OCI-LY7 (cell line): ENCODE measurements around the gene BIK. TPM values are rescaled to one million over a fixed set of nuclear protein-coding genes. Genes with fewer than 3 reads are reported as not detected.

Experiments
- BruUV-seq: library from RNA; stranded (reverse); fragments of 400-500 nt; replicated peaks from 2 replicates; lab custom pipeline; 2021; lab: Mats Ljungman, UMichigan
- CTCF ChIA-PET: fragments of 300-600 bp; sonication (Branson Sonifier 250); formaldehyde crosslinking; loops from one replicate; lab custom pipeline; 2022; ENCODE audit warnings: antibody characterized with exemption; ENCODE audit not compliant: unreplicated experiment; lab: Charles Lee
- POLR2A ChIA-PET: fragments of 300-600 bp; sonication (Branson Sonifier 250); formaldehyde crosslinking; loops from one replicate; lab custom pipeline; 2022; ENCODE audit warnings: antibody characterized with exemption; lab: Charles Lee
- DNase-seq: peaks from one replicate; pipeline ENCODE4 v3.0.0-alpha.2; 2015; ENCODE audit warnings: low spot score
- H2AFZ ChIP-seq: fragments of 200-600 bp; sonication (generic), shearing (Covaris generic); 2 replicates; pipeline ENCODE4 v1.6.1; 2014; ENCODE audit warnings: mild to moderate bottlenecking, antibody characterized with exemption, low read length, moderate library complexity
- H3K27ac ChIP-seq: fragments of 200-600 bp; sonication (generic); 2 replicates; pipeline ENCODE4 v1.5.1; 2014; ENCODE audit warnings: mixed run types, low read depth, mild to moderate bottlenecking, moderate library complexity, low read length, inconsistent platforms; ENCODE audit not compliant: poor library complexity, severe bottlenecking
- H3K36me3 ChIP-seq: fragments of 200-600 bp; sonication (generic); 2 replicates; pipeline ENCODE4 v1.6.1; 2014; ENCODE audit warnings: mild to moderate bottlenecking, antibody characterized with exemption, low read length, moderate library complexity, mixed read lengths; ENCODE audit not compliant: insufficient read depth
- H3K4me1 ChIP-seq: fragments of 200-600 bp; sonication (generic); 2 replicates; pipeline ENCODE4 v1.5.1; 2014; ENCODE audit warnings: mild to moderate bottlenecking, low read length; ENCODE audit not compliant: insufficient read depth, poor library complexity, severe bottlenecking
- H3K4me2 ChIP-seq: fragments of 200-600 bp; sonication (generic); 2 replicates; pipeline ENCODE4 v1.6.1; 2014; ENCODE audit warnings: mild to moderate bottlenecking, low read length
- H3K4me3 ChIP-seq: fragments of 200-600 bp; sonication (generic); 2 replicates; pipeline ENCODE4 v1.5.1; 2014; ENCODE audit warnings: mild to moderate bottlenecking, low read depth, low read length; ENCODE audit not compliant: poor library complexity, severe bottlenecking
- H3K79me2 ChIP-seq: fragments of 200-600 bp; sonication (generic); 2 replicates; pipeline ENCODE4 v1.6.1; 2016; ENCODE audit warnings: low read depth, mild to moderate bottlenecking, low read length, moderate library complexity, mixed read lengths; ENCODE audit not compliant: insufficient read depth
- H3K9me2 ChIP-seq: fragments of 200-600 bp; sonication (generic); 2 replicates; pipeline ENCODE4 v1.6.1; 2016; ENCODE audit warnings: mild to moderate bottlenecking, low read length, mixed read lengths; ENCODE audit not compliant: insufficient read depth
- H3K9me3 ChIP-seq: fragments of 200-600 bp; sonication (generic); 2 replicates; pipeline ENCODE4 v1.6.1; 2014; ENCODE audit warnings: mild to moderate bottlenecking, mixed run types, low read length, mixed read lengths
- H4K20me1 ChIP-seq: fragments of 200-600 bp; sonication (generic); 2 replicates; pipeline ENCODE4 v1.6.1; 2014; ENCODE audit warnings: mild to moderate bottlenecking, antibody characterized with exemption, low read length, moderate library complexity, mixed read lengths; ENCODE audit not compliant: insufficient read depth
- EZH2phosphoT487 ChIP-seq: fragments of 200-600 bp; sonication (generic); IDR thresholded peaks from 2 replicates; pipeline ENCODE4 v1.6.1; 2018; ENCODE audit warnings: low read depth, borderline replicate concordance, mild to moderate bottlenecking, mixed run types, antibody characterized with exemption, low read length, moderate library complexity, mixed read lengths
- intact Hi-C: fragments of 100-400 bp; cut with micrococcal nuclease; formaldehyde crosslinking; loops from one replicate; pipeline ENCODE4 v1.10.0; 2022; ENCODE audit not compliant: unreplicated experiment
- total RNA-seq, 2 experiments: library from RNA; depleted of rRNA in 1 of 2; stranded (reverse); fragments of >200 nt in 1 of 2; shearing (Covaris generic) in 1 of 2; gene quantifications; 2 replicates each; pipeline ENCODE4 v1.2.3, GENCODE V29; 2014 to 2022
- TF ChIP-seq, protein P1 (sequence below): fragments of 200-600 bp; sonication (generic); conservative IDR thresholded peaks from 2 replicates; pipeline ENCODE4 v1.5.1; 2014; ENCODE audit warnings: mild to moderate bottlenecking, antibody characterized with exemption, low read length, moderate library complexity, mixed read lengths

BIK gene
- total RNA-seq, 2 experiments from 2014 or later = 88.4 to 143 TPM

DNA sequence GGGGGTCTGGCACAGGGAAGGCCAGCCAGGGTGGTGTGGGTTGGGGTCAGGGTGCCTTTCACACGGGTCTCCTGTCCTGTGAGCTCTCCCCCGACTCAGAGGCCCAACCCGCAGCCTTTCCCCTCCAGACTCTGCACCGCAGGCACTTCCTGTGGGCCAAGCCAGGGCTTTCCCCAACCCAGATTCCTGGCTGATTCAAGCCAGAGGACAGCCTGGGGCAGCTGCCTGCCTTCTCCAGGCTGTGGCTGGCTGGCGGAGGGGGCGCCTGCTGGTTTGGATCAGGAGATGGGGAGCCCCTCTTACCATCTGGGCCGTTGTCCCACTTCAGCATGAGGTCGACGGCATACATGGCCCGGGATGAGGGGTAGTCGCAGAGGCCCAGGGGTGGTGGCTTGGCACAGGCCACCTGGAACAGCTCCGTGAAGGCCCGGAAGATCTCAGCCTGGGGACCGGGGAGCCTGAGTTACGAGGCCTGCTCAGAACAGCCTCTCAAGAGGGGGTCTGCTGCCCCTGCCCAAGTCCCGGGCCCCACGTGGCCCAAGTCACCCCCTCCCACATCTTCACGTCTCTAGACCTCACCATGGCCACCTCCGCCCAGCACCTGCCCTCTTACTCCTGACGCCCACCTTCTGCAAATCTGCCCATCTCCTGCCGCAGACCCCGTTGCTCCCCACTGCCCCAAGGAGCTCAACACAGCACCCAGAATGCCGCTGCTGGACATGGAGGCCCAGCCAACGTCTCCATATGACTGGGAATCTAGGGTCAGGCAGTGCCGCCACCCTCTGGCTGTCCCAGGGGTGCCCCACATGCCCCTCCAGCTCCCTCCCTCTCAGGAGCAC is 58.1 kb downstream of the BIK start:
- CTCF ChIA-PET = no interaction called here
- no peak overlapping the region for H3K4me2 ChIP-seq
- no peak for DNase-seq
- no peaks in the 10 kb centered on the region for H3K9me3 ChIP-seq
- H3K36me3 ChIP-seq = peaks cover 59% of the 10 kb centered on the region
- H3K9me2 ChIP-seq = no peaks in the 10 kb centered on the region
- no peak for TF ChIP-seq EZH2phosphoT487
- TF ChIP-seq, protein P1, sequence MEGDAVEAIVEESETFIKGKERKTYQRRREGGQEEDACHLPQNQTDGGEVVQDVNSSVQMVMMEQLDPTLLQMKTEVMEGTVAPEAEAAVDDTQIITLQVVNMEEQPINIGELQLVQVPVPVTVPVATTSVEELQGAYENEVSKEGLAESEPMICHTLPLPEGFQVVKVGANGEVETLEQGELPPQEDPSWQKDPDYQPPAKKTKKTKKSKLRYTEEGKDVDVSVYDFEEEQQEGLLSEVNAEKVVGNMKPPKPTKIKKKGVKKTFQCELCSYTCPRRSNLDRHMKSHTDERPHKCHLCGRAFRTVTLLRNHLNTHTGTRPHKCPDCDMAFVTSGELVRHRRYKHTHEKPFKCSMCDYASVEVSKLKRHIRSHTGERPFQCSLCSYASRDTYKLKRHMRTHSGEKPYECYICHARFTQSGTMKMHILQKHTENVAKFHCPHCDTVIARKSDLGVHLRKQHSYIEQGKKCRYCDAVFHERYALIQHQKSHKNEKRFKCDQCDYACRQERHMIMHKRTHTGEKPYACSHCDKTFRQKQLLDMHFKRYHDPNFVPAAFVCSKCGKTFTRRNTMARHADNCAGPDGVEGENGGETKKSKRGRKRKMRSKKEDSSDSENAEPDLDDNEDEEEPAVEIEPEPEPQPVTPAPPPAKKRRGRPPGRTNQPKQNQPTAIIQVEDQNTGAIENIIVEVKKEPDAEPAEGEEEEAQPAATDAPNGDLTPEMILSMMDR = no peak
- H2AFZ ChIP-seq = no peak overlapping the region
- H3K4me1 ChIP-seq = no peaks in the 10 kb centered on the region
- no TSS peak for BruUV-seq
- intact Hi-C loops = no loop called here
- no peak overlapping the region for H3K27ac ChIP-seq
- POLR2A ChIA-PET = interaction anchor here (0.6 kb wide), 1 partner anchor 515 kb away, joined by 4 read pairs; no protein-coding TSS in a partner anchor
- H3K79me2 ChIP-seq = no peaks in the 10 kb centered on the region
- H4K20me1 ChIP-seq = no peaks in the 10 kb centered on the region
- no peak overlapping the region for H3K4me3 ChIP-seq

DNA sequence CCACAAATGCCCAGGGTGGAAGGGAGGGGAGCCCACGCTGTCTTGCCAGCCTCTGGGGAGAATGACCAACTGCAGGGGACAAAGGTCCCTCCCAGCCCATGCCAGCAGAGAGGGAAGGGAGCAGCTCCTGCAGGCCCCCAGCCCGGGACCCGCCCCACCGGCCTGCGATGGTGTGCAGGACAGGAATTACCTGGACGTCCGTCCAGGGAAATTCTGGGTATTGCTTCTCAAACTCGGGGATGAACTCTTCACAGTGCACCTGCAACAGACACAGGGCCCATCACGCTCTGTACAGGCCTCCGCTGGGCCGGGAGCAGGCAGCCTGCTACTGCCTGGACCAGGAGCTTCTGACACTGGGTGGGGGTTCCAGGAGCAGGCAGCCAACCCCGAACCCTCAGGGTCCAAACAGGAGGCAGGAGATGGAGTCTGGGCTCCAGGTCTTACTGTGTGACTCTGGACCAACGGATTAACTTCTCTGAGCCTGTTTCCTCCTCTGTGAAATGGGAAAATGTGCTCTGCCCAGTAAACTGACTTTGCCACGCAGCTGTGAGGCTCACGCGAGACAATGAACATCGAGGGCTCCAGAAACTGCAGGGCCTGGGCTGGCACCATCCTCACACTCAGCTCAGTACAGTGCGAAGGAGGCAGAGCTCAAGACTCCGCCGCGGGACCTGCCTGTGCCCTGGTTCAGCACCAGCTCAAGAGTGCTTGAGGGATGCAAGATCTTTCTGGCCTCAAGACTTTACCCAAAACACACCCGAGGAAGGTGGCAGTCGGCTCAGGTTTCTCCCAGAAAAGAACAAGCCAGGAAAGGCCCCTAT is 59.0 kb downstream of the BIK start:
- Histone ChIP-seq H3K36me3 (peaks cover 68% of the 10 kb centered on the region), H3K4me1 (no peaks in the 10 kb centered on the region), H3K9me3 (no peaks in the 10 kb centered on the region), H3K4me3 (no peak overlapping the region), H3K4me2 (no peak overlapping the region), H3K9me2 (no peaks in the 10 kb centered on the region), H3K27ac (no peak overlapping the region), H4K20me1 (no peaks in the 10 kb centered on the region), H3K79me2 (no peaks in the 10 kb centered on the region), H2AFZ (no peak overlapping the region)
- POLR2A ChIA-PET = no interaction called here
- intact Hi-C loops = no loop called here
- no peak for TF ChIP-seq EZH2phosphoT487
- CTCF ChIA-PET = no interaction called here
- BruUV-seq = no TSS peak
- DNase-seq = no peak

DNA sequence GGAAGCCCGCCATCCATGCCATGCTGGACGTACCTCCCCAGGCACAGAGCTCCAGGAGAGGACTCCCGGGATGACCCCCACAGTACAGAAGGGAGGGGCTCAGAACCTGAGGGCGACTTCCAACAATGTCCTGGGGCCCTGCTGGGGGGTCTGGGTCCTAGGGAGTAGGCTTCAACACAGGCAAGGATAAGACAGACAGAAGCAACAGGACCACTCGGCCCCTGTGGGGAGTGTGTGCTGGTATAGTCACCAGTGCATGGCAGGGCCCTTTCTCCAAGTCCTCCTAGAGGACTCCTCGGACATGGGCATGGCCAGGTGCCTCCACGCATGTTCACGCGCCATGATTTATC is 59.6 kb downstream of the BIK start:
- intact Hi-C loops = no loop called here
- POLR2A ChIA-PET = no interaction called here

More for the DNA sequence above, 59.6 kb downstream of the BIK start:
- TF ChIP-seq EZH2phosphoT487 = no peak
- TF ChIP-seq, protein P1 = no peak
- H3K36me3 ChIP-seq = peaks cover 73% of the 10 kb centered on the region
- H3K4me1 ChIP-seq = no peaks in the 10 kb centered on the region
- H3K9me2 ChIP-seq = no peaks in the 10 kb centered on the region
- DNase-seq = no peak
- H3K4me3 ChIP-seq = no peak overlapping the region
- no peak overlapping the region for H2AFZ ChIP-seq
- no peaks in the 10 kb centered on the region for H4K20me1 ChIP-seq
- no TSS peak for BruUV-seq
- no peak overlapping the region for H3K27ac ChIP-seq
- no peaks in the 10 kb centered on the region for H3K9me3 ChIP-seq
- CTCF ChIA-PET = no interaction called here
- H3K79me2 ChIP-seq = no peaks in the 10 kb centered on the region
- no peak overlapping the region for H3K4me2 ChIP-seq
